ENCODE measurements around the gene TGM6.

GRCh38 chr20:2420510-2420909 lies 39.8 kb downstream of the TGM6 start:
- no peak for TF ChIP-seq CTCF (IDR thresholded peaks at IDR 0.05; ENCODE audit: poor library complexity, severe bottlenecking)
- TF ChIP-seq, protein P1, sequence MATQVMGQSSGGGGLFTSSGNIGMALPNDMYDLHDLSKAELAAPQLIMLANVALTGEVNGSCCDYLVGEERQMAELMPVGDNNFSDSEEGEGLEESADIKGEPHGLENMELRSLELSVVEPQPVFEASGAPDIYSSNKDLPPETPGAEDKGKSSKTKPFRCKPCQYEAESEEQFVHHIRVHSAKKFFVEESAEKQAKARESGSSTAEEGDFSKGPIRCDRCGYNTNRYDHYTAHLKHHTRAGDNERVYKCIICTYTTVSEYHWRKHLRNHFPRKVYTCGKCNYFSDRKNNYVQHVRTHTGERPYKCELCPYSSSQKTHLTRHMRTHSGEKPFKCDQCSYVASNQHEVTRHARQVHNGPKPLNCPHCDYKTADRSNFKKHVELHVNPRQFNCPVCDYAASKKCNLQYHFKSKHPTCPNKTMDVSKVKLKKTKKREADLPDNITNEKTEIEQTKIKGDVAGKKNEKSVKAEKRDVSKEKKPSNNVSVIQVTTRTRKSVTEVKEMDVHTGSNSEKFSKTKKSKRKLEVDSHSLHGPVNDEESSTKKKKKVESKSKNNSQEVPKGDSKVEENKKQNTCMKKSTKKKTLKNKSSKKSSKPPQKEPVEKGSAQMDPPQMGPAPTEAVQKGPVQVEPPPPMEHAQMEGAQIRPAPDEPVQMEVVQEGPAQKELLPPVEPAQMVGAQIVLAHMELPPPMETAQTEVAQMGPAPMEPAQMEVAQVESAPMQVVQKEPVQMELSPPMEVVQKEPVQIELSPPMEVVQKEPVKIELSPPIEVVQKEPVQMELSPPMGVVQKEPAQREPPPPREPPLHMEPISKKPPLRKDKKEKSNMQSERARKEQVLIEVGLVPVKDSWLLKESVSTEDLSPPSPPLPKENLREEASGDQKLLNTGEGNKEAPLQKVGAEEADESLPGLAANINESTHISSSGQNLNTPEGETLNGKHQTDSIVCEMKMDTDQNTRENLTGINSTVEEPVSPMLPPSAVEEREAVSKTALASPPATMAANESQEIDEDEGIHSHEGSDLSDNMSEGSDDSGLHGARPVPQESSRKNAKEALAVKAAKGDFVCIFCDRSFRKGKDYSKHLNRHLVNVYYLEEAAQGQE (IDR thresholded peaks at IDR 0.05; ENCODE audit: borderline replicate concordance): no peak
- no peak for TF ChIP-seq TAF1 (IDR thresholded peaks at IDR 0.05; ENCODE audit: low read depth)
- TF ChIP-seq POLR2AphosphoS5 (IDR thresholded peaks at IDR 0.05): no peak
- TF ChIP-seq RAD21 (conservative IDR thresholded peaks at IDR 0.05): no peak
- no peak for TF ChIP-seq EP300 (conservative IDR thresholded peaks at IDR 0.05; ENCODE audit: poor library complexity, severe bottlenecking)
